Measurements from ENCODE around the gene KRT74.

DNA sequence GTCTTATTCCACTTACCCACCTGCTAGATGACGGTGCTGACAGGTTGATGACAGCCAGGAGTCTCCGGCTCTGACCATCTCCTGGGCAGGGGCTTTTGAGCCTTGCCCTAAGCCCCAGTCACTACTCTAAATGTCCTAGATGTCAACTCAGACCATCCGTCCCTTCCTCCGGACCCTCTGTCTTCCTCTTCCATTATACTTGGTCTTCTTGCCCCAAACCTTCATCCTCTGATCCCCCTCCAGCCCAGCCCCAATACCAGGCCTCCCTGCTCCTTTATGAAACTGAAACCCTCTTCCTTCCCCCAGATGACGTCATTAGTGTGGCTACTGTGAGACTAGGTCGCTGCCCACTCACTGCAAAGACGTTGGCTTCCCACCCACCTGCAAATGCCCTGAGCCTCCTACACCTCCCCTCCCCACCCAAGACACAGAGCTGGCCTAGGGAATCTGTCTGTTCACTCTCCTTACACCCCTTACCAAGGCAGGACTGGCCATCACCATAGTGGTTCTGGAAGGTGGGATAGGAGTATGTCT, 30.8 kb downstream of the KRT74 start:
- TF ChIP-seq POLR2A (IDR thresholded peaks at IDR 0.05; ENCODE audit: control extremely low read depth in 1 of 2, low read depth in 2 of 2, low read length in 2 of 2) (no peak), CHD2 (IDR thresholded peaks at IDR 0.05; ENCODE audit: low read length) (no peak), TAF1 (IDR thresholded peaks at IDR 0.05; ENCODE audit: low read depth, low read length) (no peak), ZNF274 (IDR thresholded peaks at IDR 0.05; ENCODE audit: borderline replicate concordance, extremely low read depth, low read length) (no peak), RAD21 (IDR thresholded peaks at IDR 0.05 in 1 of 2, conservative IDR thresholded peaks at IDR 0.05 in 1 of 2; ENCODE audit: low read depth in 2 of 2, low read length in 2 of 2) (no peak), EZH2 (IDR thresholded peaks at IDR 0.05; ENCODE audit: low read depth, low read length, severe bottlenecking) (no peak), JUN (IDR thresholded peaks at IDR 0.05; ENCODE audit: low read depth, low read length) (no peak), NRF1 (IDR thresholded peaks at IDR 0.05; ENCODE audit: low read depth, low read length) (no peak), EP300 (IDR thresholded peaks at IDR 0.05; ENCODE audit: borderline replicate concordance in 1 of 2, low read depth in 2 of 2, low read length in 2 of 2) (no peak), SIN3A (conservative IDR thresholded peaks at IDR 0.05 in 1 of 2, IDR thresholded peaks at IDR 0.05 in 1 of 2; ENCODE audit: low read depth in 1 of 2, low read length in 2 of 2) (no peak), POLR2AphosphoS5 (IDR thresholded peaks at IDR 0.05; ENCODE audit: low read depth, low read length) (no peak)
- TF ChIP-seq, protein P1, sequence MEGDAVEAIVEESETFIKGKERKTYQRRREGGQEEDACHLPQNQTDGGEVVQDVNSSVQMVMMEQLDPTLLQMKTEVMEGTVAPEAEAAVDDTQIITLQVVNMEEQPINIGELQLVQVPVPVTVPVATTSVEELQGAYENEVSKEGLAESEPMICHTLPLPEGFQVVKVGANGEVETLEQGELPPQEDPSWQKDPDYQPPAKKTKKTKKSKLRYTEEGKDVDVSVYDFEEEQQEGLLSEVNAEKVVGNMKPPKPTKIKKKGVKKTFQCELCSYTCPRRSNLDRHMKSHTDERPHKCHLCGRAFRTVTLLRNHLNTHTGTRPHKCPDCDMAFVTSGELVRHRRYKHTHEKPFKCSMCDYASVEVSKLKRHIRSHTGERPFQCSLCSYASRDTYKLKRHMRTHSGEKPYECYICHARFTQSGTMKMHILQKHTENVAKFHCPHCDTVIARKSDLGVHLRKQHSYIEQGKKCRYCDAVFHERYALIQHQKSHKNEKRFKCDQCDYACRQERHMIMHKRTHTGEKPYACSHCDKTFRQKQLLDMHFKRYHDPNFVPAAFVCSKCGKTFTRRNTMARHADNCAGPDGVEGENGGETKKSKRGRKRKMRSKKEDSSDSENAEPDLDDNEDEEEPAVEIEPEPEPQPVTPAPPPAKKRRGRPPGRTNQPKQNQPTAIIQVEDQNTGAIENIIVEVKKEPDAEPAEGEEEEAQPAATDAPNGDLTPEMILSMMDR (IDR thresholded peaks at IDR 0.05; ENCODE audit: control extremely low read depth in 1 of 3, insufficient read depth in 1 of 3, low read depth in 1 of 3, low read length in 3 of 3), result no peak
- TF ChIP-seq, protein P2, sequence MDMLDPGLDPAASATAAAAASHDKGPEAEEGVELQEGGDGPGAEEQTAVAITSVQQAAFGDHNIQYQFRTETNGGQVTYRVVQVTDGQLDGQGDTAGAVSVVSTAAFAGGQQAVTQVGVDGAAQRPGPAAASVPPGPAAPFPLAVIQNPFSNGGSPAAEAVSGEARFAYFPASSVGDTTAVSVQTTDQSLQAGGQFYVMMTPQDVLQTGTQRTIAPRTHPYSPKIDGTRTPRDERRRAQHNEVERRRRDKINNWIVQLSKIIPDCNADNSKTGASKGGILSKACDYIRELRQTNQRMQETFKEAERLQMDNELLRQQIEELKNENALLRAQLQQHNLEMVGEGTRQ (IDR thresholded peaks at IDR 0.05; ENCODE audit: low read length), result no peak
